ENCODE data around the gene OXER1. TPM values are rescaled to one million over a fixed set of nuclear protein-coding genes. Genes with fewer than 3 reads are reported as not detected.

Gene OXER1
- total and polyA plus RNA-seq, 7 experiments from 2014 or later: 0.12 to 3.0 (median 0.36) TPM; not detected in 3

DNA sequence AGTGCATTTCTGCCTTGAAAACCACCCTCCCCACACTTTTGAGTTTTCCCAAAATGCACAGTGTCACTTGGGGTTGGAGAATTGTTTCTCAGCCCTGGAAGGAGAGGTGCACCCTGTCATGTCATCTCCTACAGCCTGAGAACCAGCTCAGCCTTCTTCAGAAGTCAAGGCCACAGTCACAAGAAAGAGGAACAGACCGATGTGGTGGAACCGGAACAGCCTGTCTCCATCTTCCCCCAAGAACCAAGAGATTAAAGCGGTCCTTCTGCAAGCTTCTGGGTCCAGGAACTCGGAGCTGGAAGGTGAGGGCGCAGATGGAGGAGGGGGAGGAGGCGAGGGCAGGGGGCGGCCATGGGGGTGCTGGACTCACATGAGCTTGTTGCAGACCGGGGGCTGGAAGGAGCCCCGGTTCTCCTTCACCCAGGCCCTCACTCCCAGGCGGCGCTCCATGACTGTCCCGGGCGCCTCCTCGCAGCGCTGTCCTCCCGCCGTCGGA, 28.2 kb upstream of the OXER1 start:
- DNase-seq (peak in 1 of 9 donors; percentile 16), ATAC-seq (peak; percentile 64)
- Mint-ChIP-seq H3K27ac (peak overlapping the region in 3 of 9 donors; percentile 21 to 51 (median 23)), H3K9me3 (peaks cover 0 to 4% (median 0%) of the 10 kb centered on the region in 11 donors), H3K4me1 (peaks cover 17 to 48% (median 34%) of the 10 kb centered on the region in 7 donors), H3K4me3 (peak overlapping the region; percentile 78 to 94 (median 84)), H3K36me3 (peaks cover 0 to 8% (median 6%) of the 10 kb centered on the region in 5 donors), H3K27me3 (peaks cover 30 to 48% (median 37%) of the 10 kb centered on the region in 5 donors)
- intact Hi-C loops (cut with micrococcal nuclease): loop anchor here in 1 of 2 donors (1.0 kb wide), 1 partner anchor 18 kb away; no protein-coding TSS in a partner anchor
- Histone ChIP-seq H3K4me3 (ENCODE audit: low read length) (peak overlapping the region; percentile 50), H3K27me3 (ENCODE audit: control insufficient read depth in 2 of 2, insufficient read depth in 2 of 2, low read length in 2 of 2) (peaks cover 0 to 5% of the 10 kb centered on the region in 2 donors), H3K4me1 (ENCODE audit: control insufficient read depth in 2 of 2, insufficient read depth in 2 of 2, low read length in 2 of 2) (peaks cover 0 to 15% of the 10 kb centered on the region in 2 donors), H3K36me3 (ENCODE audit: control insufficient read depth in 2 of 3, insufficient read depth in 3 of 3, low read length in 3 of 3) (no peaks in the 10 kb centered on the region), H3K27ac (ENCODE audit: low read depth, low read length) (no peak overlapping the region), H3K9me3 (ENCODE audit: control insufficient read depth in 2 of 3, low read length in 3 of 3) (no peaks in the 10 kb centered on the region)
- POLR2A ChIA-PET: interaction anchor here (0.7 to 3.0 kb wide), 2 partner anchors 8 to 18 kb away, joined by 3 to 20 read pairs; no protein-coding TSS in a partner anchor
- CTCF ChIA-PET: interaction anchor here (0.7 to 1.5 kb wide), 2 partner anchors 19 to 70 kb away, joined by 3 read pairs; no protein-coding TSS in a partner anchor

DNA sequence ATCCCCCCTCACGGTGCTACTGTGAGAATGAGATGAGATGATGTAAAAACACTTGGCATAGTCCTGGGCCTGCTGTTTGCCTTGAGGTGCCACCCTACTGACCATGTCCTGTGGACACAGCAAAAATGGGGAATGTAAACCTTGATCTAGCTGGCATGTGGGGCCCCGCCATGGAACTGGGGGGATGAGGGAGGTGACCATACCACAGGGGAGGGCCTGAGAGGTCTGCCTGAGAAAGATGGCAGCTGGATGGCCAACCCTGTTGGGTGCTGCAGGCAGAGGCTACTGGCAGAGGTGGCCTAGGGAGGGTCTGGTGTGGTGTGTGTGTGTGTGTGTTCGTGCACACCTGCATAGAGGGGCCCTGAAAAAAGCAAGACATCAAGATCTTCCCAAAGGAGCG, 27.7 kb upstream of the OXER1 start:
- Mint-ChIP-seq H3K27me3 (peaks cover 30 to 48% (median 37%) of the 10 kb centered on the region in 5 donors), H3K36me3 (peaks cover 0 to 8% (median 6%) of the 10 kb centered on the region in 5 donors), H3K4me1 (peaks cover 17 to 46% (median 34%) of the 10 kb centered on the region in 7 donors), H3K4me3 (peak overlapping the region; percentile 78 to 94 (median 84)), H3K9me3 (peaks cover 0 to 4% (median 0%) of the 10 kb centered on the region in 11 donors), H3K27ac (peak overlapping the region in 2 of 9 donors; percentile 23 to 51)
- no peaks in the 10 kb centered on the region for H3K36me3 ChIP-seq (ENCODE audit: control insufficient read depth in 2 of 3, insufficient read depth in 3 of 3, low read length in 3 of 3)
- H3K27me3 ChIP-seq (ENCODE audit: control insufficient read depth in 2 of 2, insufficient read depth in 2 of 2, low read length in 2 of 2): peaks cover 0 to 5% of the 10 kb centered on the region in 2 donors
- no peak overlapping the region for H3K4me3 ChIP-seq (ENCODE audit: low read length)
- intact Hi-C loops (cut with micrococcal nuclease): loop anchor here in 1 of 2 donors (1.0 kb wide), 1 partner anchor 19 kb away; no protein-coding TSS in a partner anchor
- ChIA-PET CTCF (interaction anchor here (1.5 kb wide), 1 partner anchor 19 kb away, joined by 3 read pairs; no protein-coding TSS in a partner anchor), POLR2A (interaction anchor here (0.7 kb wide), 1 partner anchor 9 kb away, joined by 3 read pairs; no protein-coding TSS in a partner anchor)
- no peak for DNase-seq
- H3K4me1 ChIP-seq (ENCODE audit: control insufficient read depth in 2 of 2, insufficient read depth in 2 of 2, low read length in 2 of 2): peaks cover 0 to 15% of the 10 kb centered on the region in 2 donors
- ATAC-seq: no peak
- H3K9me3 ChIP-seq (ENCODE audit: control insufficient read depth in 2 of 3, low read length in 3 of 3): no peaks in the 10 kb centered on the region
- no peak overlapping the region for H3K27ac ChIP-seq (ENCODE audit: low read depth, low read length)

- Histone ChIP-seq H3K36me3 (ENCODE audit: control insufficient read depth in 2 of 3, insufficient read depth in 3 of 3, low read length in 3 of 3) (no peaks in the 10 kb centered on the region), H3K27me3 (ENCODE audit: control insufficient read depth in 2 of 2, insufficient read depth in 2 of 2, low read length in 2 of 2) (peaks cover 0 to 5% of the 10 kb centered on the region in 2 donors), H3K4me3 (ENCODE audit: low read length) (no peak overlapping the region), H3K4me1 (ENCODE audit: control insufficient read depth in 2 of 2, insufficient read depth in 2 of 2, low read length in 2 of 2) (peaks cover 0 to 15% of the 10 kb centered on the region in 2 donors), H3K27ac (ENCODE audit: low read depth, low read length) (no peak overlapping the region), H3K9me3 (ENCODE audit: control insufficient read depth in 2 of 3, low read length in 3 of 3) (no peaks in the 10 kb centered on the region)
- Mint-ChIP-seq H3K4me3 (no peak overlapping the region), H3K36me3 (peaks cover 0 to 10% (median 8%) of the 10 kb centered on the region in 5 donors), H3K27me3 (peaks cover 30 to 44% (median 39%) of the 10 kb centered on the region in 5 donors), H3K4me1 (peaks cover 13 to 33% (median 27%) of the 10 kb centered on the region in 7 donors), H3K9me3 (peaks cover 0 to 4% (median 0%) of the 10 kb centered on the region in 11 donors), H3K27ac (no peak overlapping the region)
- intact Hi-C loops (cut with micrococcal nuclease): no loop called here
- DNase-seq: no peak
- POLR2A ChIA-PET: no interaction called here
- no peak for ATAC-seq
- CTCF ChIA-PET: no interaction called here
Measured at GRCh38 chr2:42789751-42790150, 25.8 kb upstream of the OXER1 start.

- Mint-ChIP-seq H3K27ac (peak overlapping the region in 1 of 9 donors; percentile 51), H3K9me3 (peaks cover 0 to 4% (median 0%) of the 10 kb centered on the region in 11 donors), H3K4me1 (peaks cover 12 to 24% (median 21%) of the 10 kb centered on the region in 7 donors), H3K27me3 (peaks cover 30 to 39% (median 35%) of the 10 kb centered on the region in 5 donors), H3K36me3 (peaks cover 0 to 10% (median 8%) of the 10 kb centered on the region in 5 donors), H3K4me3 (no peak overlapping the region)
- no peak overlapping the region for H3K27ac ChIP-seq (ENCODE audit: low read depth, low read length)
- no peaks in the 10 kb centered on the region for H3K9me3 ChIP-seq (ENCODE audit: control insufficient read depth in 2 of 3, low read length in 3 of 3)
- no peak overlapping the region for H3K4me3 ChIP-seq (ENCODE audit: low read length)
- H3K4me1 ChIP-seq (ENCODE audit: control insufficient read depth in 2 of 2, insufficient read depth in 2 of 2, low read length in 2 of 2): peaks cover 0 to 13% of the 10 kb centered on the region in 2 donors
- POLR2A ChIA-PET: interaction anchor here (0.6 kb wide), 1 partner anchor 12 kb away, joined by 7 read pairs; no protein-coding TSS in a partner anchor
- CTCF ChIA-PET: no interaction called here
- no peaks in the 10 kb centered on the region for H3K36me3 ChIP-seq (ENCODE audit: control insufficient read depth in 2 of 3, insufficient read depth in 3 of 3, low read length in 3 of 3)
- DNase-seq (no peak), ATAC-seq (no peak)
- peaks cover 0 to 5% of the 10 kb centered on the region in 2 donors for H3K27me3 ChIP-seq (ENCODE audit: control insufficient read depth in 2 of 2, insufficient read depth in 2 of 2, low read length in 2 of 2)
- intact Hi-C loops (cut with micrococcal nuclease): no loop called here
Measured at GRCh38 chr2:42788882-42789281, 24.9 kb upstream of the OXER1 start.

- DNase-seq: no peak
- peak overlapping the region in 1 of 9 donors; percentile 51 for H3K27ac Mint-ChIP-seq
- H3K27ac ChIP-seq (ENCODE audit: low read depth, low read length): no peak overlapping the region
Measured at GRCh38 chr2:42788478-42788793, 24.5 kb upstream of the OXER1 start.

GRCh38 chr2:42787788-42788477, 24.0 kb upstream of the OXER1 start:
- Histone ChIP-seq H3K27me3 (ENCODE audit: control insufficient read depth in 2 of 2, insufficient read depth in 2 of 2, low read length in 2 of 2) (peaks cover 0 to 3% of the 10 kb centered on the region in 2 donors), H3K36me3 (ENCODE audit: control insufficient read depth in 2 of 3, insufficient read depth in 3 of 3, low read length in 3 of 3) (no peaks in the 10 kb centered on the region), H3K4me1 (ENCODE audit: control insufficient read depth in 2 of 2, insufficient read depth in 2 of 2, low read length in 2 of 2) (peaks cover 0 to 4% of the 10 kb centered on the region in 2 donors), H3K4me3 (ENCODE audit: low read length) (no peak overlapping the region), H3K27ac (ENCODE audit: low read depth, low read length) (no peak overlapping the region), H3K9me3 (ENCODE audit: control insufficient read depth in 2 of 3, low read length in 3 of 3) (no peaks in the 10 kb centered on the region)
- no peak overlapping the region for H3K27ac Mint-ChIP-seq
- intact Hi-C loops (cut with micrococcal nuclease): no loop called here
- peaks cover under 1 to 12% (median 8%) of the 10 kb centered on the region in 5 donors for H3K36me3 Mint-ChIP-seq
- peaks cover 24 to 32% (median 30%) of the 10 kb centered on the region in 5 donors for H3K27me3 Mint-ChIP-seq
- CTCF ChIA-PET: no interaction called here
- H3K4me1 Mint-ChIP-seq: peaks cover 4 to 16% (median 14%) of the 10 kb centered on the region in 7 donors
- POLR2A ChIA-PET: no interaction called here
- peak overlapping the region in 1 of 10 donors; percentile 45 for H3K4me3 Mint-ChIP-seq
- ATAC-seq (no peak), DNase-seq (no peak)
- H3K9me3 Mint-ChIP-seq: peaks cover 0 to 4% (median 0%) of the 10 kb centered on the region in 11 donors

More at GRCh38 chr2:42788478-42788793, 24.5 kb upstream of the OXER1 start:
- ChIA-PET CTCF (no interaction called here), POLR2A (interaction anchor here (0.6 kb wide), 1 partner anchor 12 kb away, joined by 7 read pairs; no protein-coding TSS in a partner anchor)
- Mint-ChIP-seq H3K36me3 (peaks cover 0 to 10% (median 8%) of the 10 kb centered on the region in 5 donors), H3K27me3 (peaks cover 27 to 35% (median 31%) of the 10 kb centered on the region in 5 donors), H3K9me3 (peaks cover 0 to 4% (median 0%) of the 10 kb centered on the region in 11 donors), H3K4me3 (no peak overlapping the region), H3K4me1 (peaks cover 8 to 20% (median 17%) of the 10 kb centered on the region in 7 donors)
- Histone ChIP-seq H3K4me1 (ENCODE audit: control insufficient read depth in 2 of 2, insufficient read depth in 2 of 2, low read length in 2 of 2) (peaks cover 0 to 9% of the 10 kb centered on the region in 2 donors), H3K36me3 (ENCODE audit: control insufficient read depth in 2 of 3, insufficient read depth in 3 of 3, low read length in 3 of 3) (no peaks in the 10 kb centered on the region), H3K27me3 (ENCODE audit: control insufficient read depth in 2 of 2, insufficient read depth in 2 of 2, low read length in 2 of 2) (peaks cover 0 to 3% of the 10 kb centered on the region in 2 donors), H3K9me3 (ENCODE audit: control insufficient read depth in 2 of 3, low read length in 3 of 3) (no peaks in the 10 kb centered on the region), H3K4me3 (ENCODE audit: low read length) (no peak overlapping the region)
- no peak for ATAC-seq
- intact Hi-C loops (cut with micrococcal nuclease): no loop called here

Data from naive thymus-derived CD4-positive, alpha-beta T cell (primary cell).